Measurements from ENCODE around the gene NCK1. TPM values are rescaled to one million over a fixed set of nuclear protein-coding genes. Genes with fewer than 3 reads are reported as not detected.

Gene NCK1
- total RNA-seq, 2 experiments from 2014 or later: 24.9 to 38.1 TPM

DNA sequence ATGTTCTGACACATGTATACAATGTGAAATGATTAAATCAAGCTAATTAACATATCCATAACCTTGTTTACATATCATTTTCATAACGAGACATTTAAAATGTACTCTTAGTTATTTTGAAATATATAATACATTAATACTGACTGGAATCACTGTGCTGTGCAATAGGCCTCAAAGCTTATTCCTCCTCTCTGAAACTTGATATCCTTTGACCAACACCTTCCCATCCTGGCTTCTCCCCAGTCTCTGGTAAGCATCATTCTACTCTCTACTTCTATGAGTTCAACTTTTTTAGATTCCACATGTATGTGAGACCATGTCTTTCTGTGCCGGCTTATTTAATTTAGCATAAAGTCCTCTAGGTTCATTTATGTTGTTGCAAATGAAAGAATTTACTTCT, 48.7 kb downstream of the NCK1 start:
- no peak for TF ChIP-seq EZH2phosphoT487 (IDR thresholded peaks at IDR 0.05; ENCODE audit: borderline replicate concordance, low read depth, low read length)
- TF ChIP-seq CTCF (conservative IDR thresholded peaks at IDR 0.05; ENCODE audit: low read length): no peak
- BruUV-seq (replicated peaks): no TSS peak
- Histone ChIP-seq H3K9me3 (ENCODE audit: low read length) (peaks cover 13% of the 10 kb centered on the region; the same call in 1 of the 2 replicates), H3K27ac (ENCODE audit: low read depth, low read length, poor library complexity, severe bottlenecking) (no peak overlapping the region), H2AFZ (ENCODE audit: low read length) (no peak overlapping the region), H3K4me1 (ENCODE audit: insufficient read depth, low read length, poor library complexity, severe bottlenecking) (peaks cover 41% of the 10 kb centered on the region), H3K36me3 (ENCODE audit: insufficient read depth, low read length) (peaks cover 61% of the 10 kb centered on the region), H3K4me3 (ENCODE audit: low read depth, low read length, poor library complexity, severe bottlenecking) (no peak overlapping the region), H3K9me2 (ENCODE audit: insufficient read depth, low read length) (no peaks in the 10 kb centered on the region), H3K4me2 (ENCODE audit: low read length) (no peak overlapping the region), H4K20me1 (ENCODE audit: insufficient read depth, low read length) (peaks cover 11% of the 10 kb centered on the region; the same call in 1 of the 2 replicates), H3K79me2 (ENCODE audit: insufficient read depth, low read depth, low read length) (peaks cover 97% of the 10 kb centered on the region)
- intact Hi-C loops (cut with micrococcal nuclease; ENCODE audit: unreplicated experiment): no loop called here
- ChIA-PET POLR2A (interaction anchor here (1.0 to 3.0 kb wide), 4 partner anchors 13 to 26 kb away, joined by 6 to 14 read pairs (median 8); no protein-coding TSS in a partner anchor), CTCF (ENCODE audit: unreplicated experiment) (no interaction called here)
- DNase-seq (ENCODE audit: low spot score): no peak

DNA sequence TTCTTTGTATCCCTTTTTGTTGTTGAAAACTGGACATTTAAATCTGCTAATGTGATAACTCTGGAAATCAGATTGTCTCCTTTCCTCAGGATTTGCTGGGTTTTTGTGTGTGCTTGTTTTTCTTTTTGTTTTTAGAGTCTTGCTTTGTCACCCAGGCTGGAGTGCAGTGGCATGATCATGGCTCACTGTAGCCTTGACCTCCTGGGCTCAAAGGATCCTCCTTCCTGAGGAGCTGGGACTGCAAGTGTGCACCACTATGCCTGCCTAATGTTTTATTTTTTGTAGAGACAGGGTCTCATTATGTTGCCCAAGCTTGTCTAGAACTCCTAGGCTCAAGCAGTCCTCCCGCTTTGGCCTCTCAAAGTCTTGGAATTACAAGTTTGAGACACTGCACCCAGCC, 51.2 kb downstream of the NCK1 start:
- no peaks in the 10 kb centered on the region for H3K9me2 ChIP-seq (ENCODE audit: insufficient read depth, low read length)
- H2AFZ ChIP-seq (ENCODE audit: low read length): no peak overlapping the region
- no peak for DNase-seq (ENCODE audit: low spot score)
- peaks cover 97% of the 10 kb centered on the region for H3K79me2 ChIP-seq (ENCODE audit: insufficient read depth, low read depth, low read length)
- H3K4me2 ChIP-seq (ENCODE audit: low read length): no peak overlapping the region
- peaks cover 31% of the 10 kb centered on the region for H3K4me1 ChIP-seq (ENCODE audit: insufficient read depth, low read length, poor library complexity, severe bottlenecking)
- no peak overlapping the region for H3K4me3 ChIP-seq (ENCODE audit: low read depth, low read length, poor library complexity, severe bottlenecking)
- POLR2A ChIA-PET: interaction anchor here (1.2 kb wide), 1 partner anchor 37 kb away, joined by 3 read pairs; no protein-coding TSS in a partner anchor
- TF ChIP-seq CTCF (conservative IDR thresholded peaks at IDR 0.05; ENCODE audit: low read length): no peak
- TF ChIP-seq EZH2phosphoT487 (IDR thresholded peaks at IDR 0.05; ENCODE audit: borderline replicate concordance, low read depth, low read length): no peak
- peaks cover 11% of the 10 kb centered on the region; the same call in 1 of the 2 replicates for H4K20me1 ChIP-seq (ENCODE audit: insufficient read depth, low read length)
- CTCF ChIA-PET (ENCODE audit: unreplicated experiment): no interaction called here
- intact Hi-C loops (cut with micrococcal nuclease; ENCODE audit: unreplicated experiment): no loop called here
- no TSS peak for BruUV-seq (replicated peaks)
- peaks cover 55% of the 10 kb centered on the region for H3K36me3 ChIP-seq (ENCODE audit: insufficient read depth, low read length)
- no peak overlapping the region for H3K27ac ChIP-seq (ENCODE audit: low read depth, low read length, poor library complexity, severe bottlenecking)
- H3K9me3 ChIP-seq (ENCODE audit: low read length): peaks cover 12% of the 10 kb centered on the region; the same call in 1 of the 2 replicates

DNA sequence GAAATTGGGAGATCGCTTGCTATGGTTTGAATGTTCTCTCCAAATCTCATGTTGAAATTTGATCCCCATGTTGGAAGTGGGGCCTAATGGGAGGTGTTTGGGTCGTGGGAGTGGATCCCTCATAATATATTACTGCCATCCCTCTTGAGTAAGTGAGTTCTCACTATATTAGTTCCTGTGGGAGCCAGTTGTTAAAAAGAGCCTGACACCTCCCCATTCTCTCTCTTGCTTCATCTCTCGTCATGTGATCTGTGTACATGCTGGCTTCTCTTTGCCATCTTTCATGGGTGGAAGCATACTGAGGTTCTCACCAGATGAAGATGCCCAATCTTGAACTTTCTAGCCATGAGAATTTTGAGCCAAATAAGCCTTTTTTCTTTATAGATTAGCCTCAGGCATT, 52.7 kb downstream of the NCK1 start:
- no TSS peak for BruUV-seq (replicated peaks)
- peaks cover 97% of the 10 kb centered on the region for H3K79me2 ChIP-seq (ENCODE audit: insufficient read depth, low read depth, low read length)

More for the DNA sequence above, 52.7 kb downstream of the NCK1 start:
- Histone ChIP-seq H3K27ac (ENCODE audit: low read depth, low read length, poor library complexity, severe bottlenecking) (no peak overlapping the region), H2AFZ (ENCODE audit: low read length) (no peak overlapping the region), H4K20me1 (ENCODE audit: insufficient read depth, low read length) (peaks cover 2% of the 10 kb centered on the region; the same call in 1 of the 2 replicates), H3K4me3 (ENCODE audit: low read depth, low read length, poor library complexity, severe bottlenecking) (no peak overlapping the region), H3K4me1 (ENCODE audit: insufficient read depth, low read length, poor library complexity, severe bottlenecking) (peaks cover 28% of the 10 kb centered on the region), H3K36me3 (ENCODE audit: insufficient read depth, low read length) (peaks cover 53% of the 10 kb centered on the region), H3K9me2 (ENCODE audit: insufficient read depth, low read length) (no peaks in the 10 kb centered on the region), H3K4me2 (ENCODE audit: low read length) (no peak overlapping the region), H3K9me3 (ENCODE audit: low read length) (peaks cover 12% of the 10 kb centered on the region; the same call in 1 of the 2 replicates)
- ChIA-PET POLR2A (interaction anchor here (0.6 kb wide), 1 partner anchor 185 kb away, joined by 3 read pairs; no protein-coding TSS in a partner anchor), CTCF (ENCODE audit: unreplicated experiment) (no interaction called here)
- no peak for DNase-seq (ENCODE audit: low spot score)
- TF ChIP-seq EZH2phosphoT487 (IDR thresholded peaks at IDR 0.05; ENCODE audit: borderline replicate concordance, low read depth, low read length) (no peak), CTCF (conservative IDR thresholded peaks at IDR 0.05; ENCODE audit: low read length) (no peak)
- intact Hi-C loops (cut with micrococcal nuclease; ENCODE audit: unreplicated experiment): no loop called here

Data from OCI-LY7 (cell line).